GM23338 (cell line): Measurements from ENCODE around the gene ALDH1B1. TPM values are rescaled to one million over a fixed set of nuclear protein-coding genes. Genes with fewer than 3 reads are reported as not detected.

Experiments used
- ATAC-seq: fragments of 200-7000 bp; cut with Tn5 transposase; 3 replicates; pipeline ENCODE4 v1.9.1; 2020
- DNase-seq: peaks from one replicate; pipeline ENCODE4 v3.0.0-alpha.2; 2015; ENCODE audit warnings: low spot score
- H2AFZ ChIP-seq: fragments of 200-600 bp; sonication (generic); 2 replicates; pipeline ENCODE4 v1.8.0; 2016; ENCODE audit warnings: antibody characterized with exemption, mild to moderate bottlenecking, moderate library complexity
- H3F3A ChIP-seq: fragments of 200-600 bp; sonication (generic); replicated peaks from 2 replicates; pipeline ENCODE4 v1.8.0; 2017; ENCODE audit warnings: antibody characterized with exemption, mixed run types, low read depth
- H3K27ac ChIP-seq: fragments of 200-600 bp; sonication (generic); 2 replicates; pipeline ENCODE4 v1.6.1; 2016; ENCODE audit warnings: low read depth
- H3K27me3 ChIP-seq: fragments of 200-600 bp; sonication (generic); 2 replicates; pipeline ENCODE4 v1.8.0; 2016; ENCODE audit warnings: mild to moderate bottlenecking, mixed run types, moderate library complexity; ENCODE audit not compliant: insufficient read depth
- H3K36me3 ChIP-seq: fragments of 200-600 bp; sonication (generic); 2 replicates; pipeline ENCODE4 v1.8.0; 2016; ENCODE audit warnings: mild to moderate bottlenecking; ENCODE audit not compliant: insufficient read depth
- H3K4me1 ChIP-seq: fragments of 200-600 bp; sonication (generic); 2 replicates; pipeline ENCODE4 v1.8.0; 2016; ENCODE audit warnings: mild to moderate bottlenecking, moderate library complexity; ENCODE audit not compliant: insufficient read depth
- H3K4me2 ChIP-seq: fragments of 200-600 bp; sonication (generic); 2 replicates; pipeline ENCODE4 v1.7.1; 2017; ENCODE audit warnings: mixed run types
- H3K4me3 ChIP-seq: fragments of 200-600 bp; sonication (generic); 2 replicates; pipeline ENCODE4 v1.6.1; 2016; ENCODE audit warnings: mixed run types
- H3K79me2 ChIP-seq: fragments of 200-600 bp; sonication (generic); replicated peaks from 2 replicates; pipeline ENCODE4 v1.8.0; 2017; ENCODE audit warnings: mild to moderate bottlenecking; ENCODE audit not compliant: insufficient read depth
- H3K9me2 ChIP-seq: fragments of 200-600 bp; sonication (generic); 2 replicates; pipeline ENCODE4 v1.8.0; 2017; ENCODE audit not compliant: insufficient read depth
- H4K20me1 ChIP-seq: fragments of 200-600 bp; sonication (generic); replicated peaks from 2 replicates; pipeline ENCODE4 v1.8.0; 2017; ENCODE audit warnings: mild to moderate bottlenecking; ENCODE audit not compliant: insufficient read depth
- H3K27ac Mint-ChIP-seq: 2 replicates; pipeline ENCODE4 v1.8.0; 2020; ENCODE audit warnings: inconsistent platforms, mild to moderate bottlenecking, moderate library complexity, mixed read lengths
- H3K27me3 Mint-ChIP-seq: 3 replicates; pipeline ENCODE4 v1.8.0; 2022; ENCODE audit warnings: low read depth, mild to moderate bottlenecking, moderate library complexity, mixed read lengths, inconsistent platforms; ENCODE audit not compliant: insufficient read depth, poor library complexity
- H3K36me3 Mint-ChIP-seq: 3 replicates; pipeline ENCODE4 v1.8.0; 2021; ENCODE audit warnings: low read depth, mild to moderate bottlenecking, inconsistent platforms, moderate library complexity, mixed read lengths
- H3K4me1 Mint-ChIP-seq: 3 replicates; pipeline ENCODE4 v1.8.0; 2020; ENCODE audit warnings: mild to moderate bottlenecking, inconsistent platforms, mixed read lengths
- H3K4me3 Mint-ChIP-seq: 3 replicates; pipeline ENCODE4 v1.8.0; 2021; ENCODE audit warnings: moderate library complexity, mild to moderate bottlenecking, inconsistent platforms, mixed read lengths
- H3K9me3 Mint-ChIP-seq: 3 replicates; pipeline ENCODE4 v1.8.0; 2020; ENCODE audit warnings: moderate library complexity, mild to moderate bottlenecking, inconsistent platforms, mixed read lengths
- CREB1 ChIP-seq: fragments of 250-450 bp; sonication (Bioruptor Pico); IDR thresholded peaks from 2 replicates; pipeline ENCODE4 v1.5.0; 2020; ENCODE audit warnings: low read depth, mild to moderate bottlenecking, moderate library complexity
- CTCF ChIP-seq, 2 experiments: fragments of 200-600 bp in 1 of 2; sonication (generic) in 1 of 2; conservative IDR thresholded peaks; 2 replicates each; pipeline versions ENCODE4 v1.5.1 to v1.6.1; 2016 to 2017; ENCODE audit warnings: antibody characterized with exemption in 2 of 2, low read depth in 2 of 2, mild to moderate bottlenecking in 2 of 2, moderate library complexity in 1 of 2
- ETS1 ChIP-seq: IDR thresholded peaks from 2 replicates; pipeline ENCODE4 v1.6.1; 2016; ENCODE audit warnings: antibody characterized with exemption
- EZH2 ChIP-seq: fragments of 200-600 bp; sonication (generic); IDR thresholded peaks from one replicate; pipeline ENCODE4 v1.8.0; 2017; ENCODE audit warnings: antibody characterized with exemption, mild to moderate bottlenecking, low read depth; ENCODE audit not compliant: unreplicated experiment
- EZH2phosphoT487 ChIP-seq: fragments of 200-600 bp; sonication (generic); IDR thresholded peaks from one replicate; pipeline ENCODE4 v1.8.1; 2018; ENCODE audit warnings: antibody characterized with exemption; ENCODE audit not compliant: unreplicated experiment
- JUNB ChIP-seq: IDR thresholded peaks from one replicate; pipeline ENCODE4 v1.6.1; 2016; ENCODE audit warnings: antibody characterized with exemption; ENCODE audit not compliant: unreplicated experiment
- NANOG ChIP-seq: IDR thresholded peaks from 2 replicates; pipeline ENCODE4 v1.6.1; 2016; ENCODE audit warnings: antibody characterized with exemption, borderline replicate concordance
- POLR2AphosphoS5 ChIP-seq: IDR thresholded peaks from 2 replicates; pipeline ENCODE4 v1.6.1; 2016; ENCODE audit warnings: antibody characterized with exemption, low read depth
- REST ChIP-seq: IDR thresholded peaks from one replicate; pipeline ENCODE4 v1.6.1; 2018; ENCODE audit warnings: antibody characterized with exemption; ENCODE audit not compliant: unreplicated experiment
- STAT1 ChIP-seq: IDR thresholded peaks from one replicate; pipeline ENCODE4 v1.6.1; 2016; ENCODE audit warnings: antibody characterized with exemption; ENCODE audit not compliant: unreplicated experiment
- ZNF114 ChIP-seq: fragments of 250-450 bp; sonication (Bioruptor Pico); IDR thresholded peaks from 2 replicates; pipeline ENCODE4 v1.5.0; 2020; ENCODE audit warnings: mild to moderate bottlenecking, moderate library complexity
- ZNF331 ChIP-seq: fragments of 250-450 bp; sonication (Bioruptor Pico); IDR thresholded peaks from 2 replicates; pipeline ENCODE4 v1.5.0; 2020; ENCODE audit warnings: low read depth, mild to moderate bottlenecking, moderate library complexity
- ZNF462 ChIP-seq: fragments of 250-450 bp; sonication (Bioruptor Pico); IDR thresholded peaks from 2 replicates; pipeline ENCODE4 v1.5.0; 2020; ENCODE audit warnings: mild to moderate bottlenecking, moderate library complexity
- polyA plus RNA-seq: library from polyadenylated mRNA; unstranded; fragments of >200 nt; fragmentation: Nextera tagmentation; extraction: Ambion mirVana; gene quantifications from 2 replicates; pipeline ENCODE4 v1.2.1, GENCODE V29; 2016
- total RNA-seq: library from RNA; depleted of rRNA; stranded (reverse); fragments of >200 nt; shearing (Covaris generic); gene quantifications from 2 replicates; pipeline ENCODE4 v1.2.3, GENCODE V29; 2014

ALDH1B1 gene
- total and polyA plus RNA-seq, 2 experiments from 2014 or later, result 37.5 to 74.8 TPM

- Histone ChIP-seq H2AFZ (no peak overlapping the region; the same call in 1 of the 2 replicates), H3K4me2 (no peak overlapping the region), H3K4me1 (no peaks in the 10 kb centered on the region; the same call in none of the 2 replicates), H3K9me2 (0 out of 2 replicates have a peak, but pooled peaks cover 6% of the 10 kb centered on the region), H3K4me3 (no peak overlapping the region), H3K36me3 (no peaks in the 10 kb centered on the region), H3K27me3 (no peaks in the 10 kb centered on the region), H3K27ac (no peak overlapping the region), H3F3A (no peaks in the 10 kb centered on the region), H4K20me1 (no peaks in the 10 kb centered on the region; the same call in 1 of the 2 replicates), H3K79me2 (no peaks in the 10 kb centered on the region)
- Mint-ChIP-seq H3K4me3 (no peak overlapping the region), H3K27me3 (peaks cover 10% of the 10 kb centered on the region), H3K27ac (no peak overlapping the region), H3K4me1 (peaks cover 4% of the 10 kb centered on the region), H3K9me3 (no peaks in the 10 kb centered on the region; the same call in 2 of the 3 replicates), H3K36me3 (no peaks in the 10 kb centered on the region)
- ATAC-seq (no peak), DNase-seq (no peak)
- TF ChIP-seq JUNB (no peak), ETS1 (no peak), EZH2 (no peak), ZNF331 (CRISPR knock-in tag) (no peak), POLR2AphosphoS5 (no peak), EZH2phosphoT487 (no peak), NANOG (no peak), CREB1 (CRISPR knock-in tag) (no peak), ZNF462 (CRISPR knock-in tag) (no peak), REST (no peak), STAT1 (no peak), ZNF114 (CRISPR knock-in tag) (no peak), CTCF (conservative IDR thresholded peaks at IDR 0.05; ENCODE audit: low read depth in 2 of 2) (no peak)
Observed at GRCh38 chr9:38440516-38440915, 48.0 kb downstream of the ALDH1B1 start.
